HG02852 (cell line): ENCODE measurements around the gene ZNF302.
"Not testable (repeated sequence)": the region's sequence is repeated elsewhere in the genome, so short reads cannot be mapped to it uniquely, and the experiment has no call there.

ENCODE experiments used
- ATAC-seq: cut with Tn5 transposase; IDR thresholded peaks from one replicate; pipeline ENCODE4 v1.9.1; 2021; ENCODE audit warnings: mild to moderate bottlenecking, moderate library complexity; ENCODE audit not compliant: unreplicated experiment

Gene ZNF302

GRCh38 chr19:34677386-34678084 lies at the start of gene ZNF302:
Gene ZNF302 (plus strand): TSS chr19:34677678. CDS start chr19:34678805, 1,127 bp downstream.
- ATAC-seq: peak; percentile 89

- no peak for ATAC-seq
Measured at GRCh38 chr19:34633802-34634201, 43.7 kb upstream of the ZNF302 start.

GRCh38 chr19:34639491-34640085 lies 37.9 kb upstream of the ZNF302 start:
- no peak for ATAC-seq

GRCh38 chr19:34642241-34642640 lies 35.2 kb upstream of the ZNF302 start:
- no peak for ATAC-seq

GRCh38 chr19:34644991-34645461 lies 32.5 kb upstream of the ZNF302 start:
- ATAC-seq: no peak

- ATAC-seq: no peak
Measured at GRCh38 chr19:34645551-34645950, 31.9 kb upstream of the ZNF302 start.

- ATAC-seq: no peak
Measured at GRCh38 chr19:34649886-34650543, 27.5 kb upstream of the ZNF302 start.

- ATAC-seq: no peak
Measured at GRCh38 chr19:34651747-34652146, 25.7 kb upstream of the ZNF302 start.

GRCh38 chr19:34654796-34655195 lies 22.7 kb upstream of the ZNF302 start:
- ATAC-seq: no peak

GRCh38 chr19:34655651-34656050 lies 21.8 kb upstream of the ZNF302 start:
- ATAC-seq: no peak

GRCh38 chr19:34661357-34661756 lies 16.1 kb upstream of the ZNF302 start:
- no peak for ATAC-seq

GRCh38 chr19:34662919-34663318 lies 14.6 kb upstream of the ZNF302 start:
- no peak for ATAC-seq

GRCh38 chr19:34664168-34664567 lies 13.3 kb upstream of the ZNF302 start:
- no peak for ATAC-seq

GRCh38 chr19:34664870-34665269 lies 12.6 kb upstream of the ZNF302 start:
- ATAC-seq: no peak

GRCh38 chr19:34665275-34665674 lies 12.2 kb upstream of the ZNF302 start:
- ATAC-seq: not testable (repeated sequence)

- no peak for ATAC-seq
Measured at GRCh38 chr19:34666200-34666957, 11.1 kb upstream of the ZNF302 start.

GRCh38 chr19:34666958-34667265 lies 10.6 kb upstream of the ZNF302 start:
- ATAC-seq: no peak

- no peak for ATAC-seq
Measured at GRCh38 chr19:34667349-34668076, 10.0 kb upstream of the ZNF302 start.

GRCh38 chr19:34668077-34668689 lies 9.3 kb upstream of the ZNF302 start:
- ATAC-seq: not testable (repeated sequence)

- ATAC-seq: not testable (repeated sequence)
Measured at GRCh38 chr19:34668690-34669089, 8.8 kb upstream of the ZNF302 start.
